Measurements from ENCODE around the gene SIGLEC14.

GRCh38 chr19:51681286-51681941, 34.8 kb upstream of the SIGLEC14 start:
- TF ChIP-seq, protein P1, sequence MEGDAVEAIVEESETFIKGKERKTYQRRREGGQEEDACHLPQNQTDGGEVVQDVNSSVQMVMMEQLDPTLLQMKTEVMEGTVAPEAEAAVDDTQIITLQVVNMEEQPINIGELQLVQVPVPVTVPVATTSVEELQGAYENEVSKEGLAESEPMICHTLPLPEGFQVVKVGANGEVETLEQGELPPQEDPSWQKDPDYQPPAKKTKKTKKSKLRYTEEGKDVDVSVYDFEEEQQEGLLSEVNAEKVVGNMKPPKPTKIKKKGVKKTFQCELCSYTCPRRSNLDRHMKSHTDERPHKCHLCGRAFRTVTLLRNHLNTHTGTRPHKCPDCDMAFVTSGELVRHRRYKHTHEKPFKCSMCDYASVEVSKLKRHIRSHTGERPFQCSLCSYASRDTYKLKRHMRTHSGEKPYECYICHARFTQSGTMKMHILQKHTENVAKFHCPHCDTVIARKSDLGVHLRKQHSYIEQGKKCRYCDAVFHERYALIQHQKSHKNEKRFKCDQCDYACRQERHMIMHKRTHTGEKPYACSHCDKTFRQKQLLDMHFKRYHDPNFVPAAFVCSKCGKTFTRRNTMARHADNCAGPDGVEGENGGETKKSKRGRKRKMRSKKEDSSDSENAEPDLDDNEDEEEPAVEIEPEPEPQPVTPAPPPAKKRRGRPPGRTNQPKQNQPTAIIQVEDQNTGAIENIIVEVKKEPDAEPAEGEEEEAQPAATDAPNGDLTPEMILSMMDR (conservative IDR thresholded peaks at IDR 0.05): no peak
- TF ChIP-seq EZH2 (IDR thresholded peaks at IDR 0.05; ENCODE audit: low read depth): no peak

All from PC-9 (cell line).